Measurements from ENCODE around the gene SH2D6.
A peak's percentile ranks its signal among the peaks of the same experiment; 100 is the strongest.
"Not testable (repeated sequence)": the region's sequence is repeated elsewhere in the genome, so short reads cannot be mapped to it uniquely, and the experiment has no call there.

SH2D6 gene

GRCh38 chr2:85418132-85419008 lies at the start of gene SH2D6:
TSS of gene SH2D6 (plus strand) at chr2:85418714. CDS start at chr2:85429466, 10,752 bp downstream.
- peak; percentile 45 to 87 for DNase-seq

GRCh38 chr2:85368921-85369320 lies 49.6 kb upstream of the SH2D6 start:
- no peak for DNase-seq

- DNase-seq = no peak
Measured at GRCh38 chr2:85369500-85369899, 49.0 kb upstream of the SH2D6 start.

GRCh38 chr2:85371045-85371444 lies 47.5 kb upstream of the SH2D6 start:
- DNase-seq = no peak

GRCh38 chr2:85376291-85377065 lies 42.0 kb upstream of the SH2D6 start:
- DNase-seq = no peak

GRCh38 chr2:85377083-85377482 lies 41.4 kb upstream of the SH2D6 start:
- DNase-seq = no peak

- DNase-seq = no peak
Measured at GRCh38 chr2:85378257-85378656, 40.3 kb upstream of the SH2D6 start.

GRCh38 chr2:85380048-85380447 lies 38.5 kb upstream of the SH2D6 start:
- no peak for DNase-seq

GRCh38 chr2:85383151-85383550 lies 35.4 kb upstream of the SH2D6 start:
- not testable (repeated sequence) for DNase-seq

GRCh38 chr2:85383850-85384249 lies 34.7 kb upstream of the SH2D6 start:
- no peak for DNase-seq

- no peak for DNase-seq
Measured at GRCh38 chr2:85385746-85386145, 32.8 kb upstream of the SH2D6 start.

- DNase-seq = no peak
Measured at GRCh38 chr2:85387754-85388153, 30.8 kb upstream of the SH2D6 start.

- no peak for DNase-seq
Measured at GRCh38 chr2:85388878-85389538, 29.5 kb upstream of the SH2D6 start.

- peak in 1 of 2 experiments; percentile 52 for DNase-seq
Measured at GRCh38 chr2:85390941-85391669, 27.4 kb upstream of the SH2D6 start.

- no peak for DNase-seq
Measured at GRCh38 chr2:85393836-85394235, 24.7 kb upstream of the SH2D6 start.

- peak in 1 of 2 experiments; percentile 20 for DNase-seq
Measured at GRCh38 chr2:85394261-85394681, 24.2 kb upstream of the SH2D6 start.

GRCh38 chr2:85394976-85395375 lies 23.5 kb upstream of the SH2D6 start:
- no peak for DNase-seq

GRCh38 chr2:85395912-85396475 lies 22.5 kb upstream of the SH2D6 start:
- DNase-seq = no peak

- no peak for DNase-seq
Measured at GRCh38 chr2:85396531-85397470, 21.7 kb upstream of the SH2D6 start.

- DNase-seq = no peak
Measured at GRCh38 chr2:85397925-85398331, 20.6 kb upstream of the SH2D6 start.

Measured in NCI-H524 (cell line).